GM10266 (cell line): ENCODE data around the gene ANK2.

Experiments used
- DNase-seq: peaks from one replicate; pipeline ENCODE4 v3.0.0; 2012; ENCODE audit errors: extremely low spot score
- CTCF ChIP-seq: IDR thresholded peaks from 2 replicates; pipeline ENCODE4 v1.5.1; 2012; ENCODE audit warnings: mild to moderate bottlenecking, low read depth; ENCODE audit not compliant: control insufficient read depth, insufficient read depth; ENCODE audit errors: missing control alignments

Gene ANK2

GRCh38 chr4:113302051-113302450 lies 252.6 kb downstream of the ANK2 start:
- DNase-seq, result no peak
- TF ChIP-seq CTCF, result no peak

DNA sequence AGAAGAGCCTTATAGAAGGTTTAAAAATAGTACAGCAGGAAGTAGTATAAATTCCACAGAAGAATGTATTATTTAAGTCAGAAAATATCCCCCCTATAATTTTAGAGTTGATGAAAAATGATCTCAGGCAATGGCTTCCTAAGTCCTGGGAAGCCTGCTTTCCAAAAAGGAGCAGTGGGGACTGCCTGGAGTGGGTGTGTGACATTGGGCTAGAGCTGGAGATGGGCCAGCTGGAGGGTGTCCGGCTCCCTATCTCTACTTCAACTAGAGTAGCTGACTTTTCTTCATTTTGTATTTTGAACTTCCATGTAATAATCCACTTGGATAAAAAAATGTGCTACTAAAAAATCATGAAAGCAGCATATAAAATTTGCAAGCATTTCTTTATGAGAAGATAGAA lies 253.9 kb downstream of the ANK2 start:
- no peak for DNase-seq
- no peak for TF ChIP-seq CTCF

GRCh38 chr4:113311047-113311446 lies 261.6 kb downstream of the ANK2 start:
- no peak for TF ChIP-seq CTCF
- no peak for DNase-seq

- DNase-seq, result no peak
- no peak for TF ChIP-seq CTCF
Measured at GRCh38 chr4:113312529-113312928, 263.1 kb downstream of the ANK2 start.

DNA sequence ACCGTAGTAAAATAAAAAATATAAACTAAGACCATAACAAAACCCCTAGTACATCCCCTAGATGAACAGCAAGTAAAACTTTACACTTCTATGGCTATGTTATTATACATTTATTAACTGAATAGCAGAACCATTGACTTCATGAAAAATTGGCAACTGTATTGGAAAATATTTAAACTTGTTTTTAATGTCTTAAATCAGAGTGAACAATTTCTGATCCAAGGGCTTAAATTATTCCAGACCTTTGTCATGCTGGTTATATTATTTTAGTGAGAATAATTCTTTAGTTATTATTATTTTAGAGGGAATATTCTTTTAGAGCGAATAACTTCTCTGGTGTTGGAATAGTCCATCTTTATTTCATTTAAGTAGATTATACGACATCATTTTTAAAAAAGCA lies 265.0 kb downstream of the ANK2 start:
- no peak for DNase-seq
- no peak for TF ChIP-seq CTCF

DNA sequence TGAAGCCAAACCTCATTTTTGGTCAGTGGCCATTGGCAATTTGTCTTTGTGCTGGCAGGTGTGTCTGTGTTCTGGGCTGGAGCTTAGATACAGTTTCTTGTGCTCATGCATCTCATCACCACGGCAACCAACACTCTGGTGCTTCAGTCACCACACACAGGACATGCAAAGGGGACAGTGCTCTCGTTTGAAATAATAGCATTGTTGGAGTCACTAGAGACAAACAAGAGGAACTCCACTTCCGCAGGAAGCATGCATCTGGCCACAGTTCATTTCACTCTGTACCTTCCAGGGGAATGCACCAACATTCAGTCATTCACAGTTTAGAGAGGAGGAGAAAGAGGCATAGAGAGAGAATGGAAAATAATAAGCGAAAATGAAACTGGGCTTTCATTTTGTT lies 267.4 kb downstream of the ANK2 start:
- peak; percentile 44 for DNase-seq
- TF ChIP-seq CTCF, result no peak

DNA sequence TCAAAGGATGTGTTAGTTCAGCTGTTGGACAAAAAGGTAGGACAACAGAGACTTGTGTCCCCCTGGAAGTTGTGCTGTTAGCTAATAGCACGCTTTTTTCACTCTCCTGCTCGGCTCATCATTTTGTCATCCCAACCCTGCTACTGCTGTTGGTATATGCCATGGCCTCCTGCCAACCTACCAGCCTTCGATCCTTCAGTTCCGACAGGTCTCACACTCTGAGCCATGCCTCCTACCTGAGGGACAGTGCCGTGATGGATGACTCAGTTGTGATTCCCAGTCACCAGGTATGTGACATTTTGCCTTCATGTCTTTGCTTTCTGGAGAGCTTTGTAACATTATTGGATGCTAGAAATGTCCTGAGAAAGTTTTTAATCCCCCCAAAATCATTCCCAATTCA lies 268.1 kb downstream of the ANK2 start:
- TF ChIP-seq CTCF, result no peak

More for the DNA sequence above, 268.1 kb downstream of the ANK2 start:
- DNase-seq, result no peak
